NCI-H226 (cell line): ENCODE measurements around the gene PANK3.
"Not testable (repeated sequence)": the region's sequence is repeated elsewhere in the genome, so short reads cannot be mapped to it uniquely, and the experiment has no call there.

Experiments used
- DNase-seq: peaks from one replicate; pipeline ENCODE4 v3.0.0-alpha.2; 2015

The PANK3 gene

GRCh38 chr5:168591302-168592013 is 12.3 kb upstream of the PANK3 start:
- DNase-seq: no peak

DNA sequence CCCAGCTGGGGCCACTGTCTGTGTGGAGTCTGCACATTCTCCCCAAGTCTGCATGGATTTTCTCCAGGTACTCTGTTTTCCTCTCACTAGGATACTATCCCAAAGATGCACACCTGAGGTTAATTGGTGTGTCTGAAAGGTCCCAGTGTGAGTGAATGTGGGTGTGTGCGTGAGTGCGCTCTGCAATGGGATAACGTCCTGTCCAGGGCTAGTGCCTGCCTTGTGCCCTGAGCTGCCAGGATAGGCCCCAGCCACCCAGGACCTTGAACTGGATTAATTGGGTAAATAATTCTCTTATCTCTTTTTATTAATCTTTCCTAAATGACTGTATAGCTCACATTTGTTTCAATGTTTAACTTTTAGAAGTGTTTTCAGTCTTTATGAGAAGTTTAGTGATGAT is 11.5 kb upstream of the PANK3 start:
- no peak for DNase-seq

DNA sequence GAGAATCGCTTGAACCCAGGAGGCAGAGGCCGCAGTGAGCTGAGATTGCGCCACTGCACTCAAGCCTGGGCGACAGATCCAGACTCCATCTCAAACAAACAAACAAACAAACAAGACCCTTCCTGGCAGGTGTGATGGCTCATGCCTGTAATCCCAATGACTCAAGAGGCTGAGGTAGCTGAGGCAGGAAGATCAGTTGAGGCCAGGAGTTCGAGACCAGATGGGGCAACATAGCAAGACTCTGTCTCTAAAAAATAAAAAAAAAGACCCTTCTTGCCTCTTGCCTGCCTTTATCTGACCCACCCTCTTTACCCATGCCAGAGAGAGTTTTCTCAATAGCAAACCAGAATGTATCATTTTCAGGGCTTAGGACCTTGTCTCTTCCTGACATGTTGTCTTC is 8.8 kb upstream of the PANK3 start:
- no peak for DNase-seq

GRCh38 chr5:168585119-168585856 is 6.1 kb upstream of the PANK3 start:
- DNase-seq: no peak

- DNase-seq: no peak
These were observed 4.7 kb upstream of the PANK3 start for GRCh38 chr5:168583742-168584482.

GRCh38 chr5:168580814-168581469 is 1.8 kb upstream of the PANK3 start:
- not testable (repeated sequence) for DNase-seq

DNA sequence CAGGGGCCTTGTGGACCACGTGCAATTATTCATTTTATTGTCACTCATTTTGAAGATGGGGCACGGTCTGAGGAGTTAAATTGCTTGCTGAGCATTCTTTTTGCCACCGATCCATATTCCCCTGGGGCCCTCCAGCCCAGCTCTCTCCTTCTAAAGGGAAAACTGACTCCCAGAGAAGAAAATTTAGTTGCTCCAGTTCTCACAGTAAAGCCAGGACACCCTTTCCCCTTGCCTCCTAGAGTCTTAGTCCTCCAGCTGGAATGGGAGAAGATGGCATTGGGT is 1.0 kb upstream of the PANK3 start:
- DNase-seq: no peak

- peak; percentile 100 for DNase-seq
These were observed 489 bp upstream of the PANK3 start for GRCh38 chr5:168579488-168580226.

DNA sequence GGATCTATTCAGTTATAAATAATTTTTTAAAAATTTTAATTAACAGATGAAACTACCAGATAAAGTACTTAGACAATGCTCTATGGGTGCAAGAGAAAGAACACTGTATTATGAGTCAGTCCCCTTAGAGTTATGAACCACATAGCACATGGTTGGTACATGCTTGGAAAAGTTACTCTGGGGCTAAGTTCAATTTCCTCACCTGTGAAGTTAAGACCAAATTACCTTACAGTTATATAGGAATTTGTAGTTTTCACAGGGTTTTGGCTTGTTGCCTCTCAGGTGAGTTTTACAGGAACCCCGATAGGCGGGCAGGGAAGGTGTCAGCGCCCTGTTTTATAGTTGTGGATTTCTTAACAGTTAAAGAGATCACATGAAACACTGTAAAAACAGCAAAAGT is 1.2 kb downstream of the PANK3 start:
- no peak for DNase-seq

DNA sequence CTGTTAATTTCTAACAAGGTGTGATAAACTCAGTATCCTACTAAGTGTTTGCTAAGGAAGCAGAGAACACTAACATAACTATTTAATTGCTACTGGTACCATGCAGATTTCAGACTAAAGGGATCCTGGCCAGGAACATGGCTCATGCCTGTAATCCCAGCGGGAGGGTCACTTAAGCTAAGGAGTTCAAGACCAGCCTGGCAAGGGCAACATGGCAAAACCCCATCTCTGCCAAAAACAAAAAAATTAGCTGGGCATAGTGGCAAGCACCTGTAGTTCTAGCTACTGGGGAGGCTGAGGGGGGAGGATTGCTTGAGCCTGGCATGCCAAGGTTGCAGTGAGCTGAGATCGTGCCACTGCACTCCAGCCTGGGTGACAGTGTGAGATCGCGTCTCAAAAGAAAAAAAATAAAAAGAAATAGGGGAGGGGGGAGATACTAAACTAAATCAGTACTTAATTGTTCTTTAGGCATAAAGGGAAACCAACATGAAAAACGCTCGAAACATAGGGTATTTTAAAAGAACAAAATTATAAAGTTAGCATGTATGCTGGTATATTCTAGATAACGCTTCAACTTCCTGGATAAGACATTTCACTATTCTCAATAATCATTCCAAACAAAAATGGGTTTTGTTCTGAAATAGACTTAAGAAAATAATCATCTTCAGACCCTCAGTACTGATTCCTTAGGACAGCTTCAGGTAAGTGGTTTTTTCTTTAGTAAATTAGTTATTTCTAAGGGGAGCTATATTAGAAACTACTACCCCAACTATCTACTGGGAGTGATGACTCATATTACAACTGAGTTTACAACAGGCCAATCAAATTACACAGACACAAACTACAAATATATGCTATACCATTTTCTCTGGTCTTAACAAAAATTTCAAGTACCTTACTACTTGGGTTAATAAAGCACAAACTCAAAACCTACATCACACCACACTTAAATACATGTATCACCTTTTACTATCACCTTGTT is 3.5 kb downstream of the PANK3 start:
- no peak for DNase-seq

- not testable (repeated sequence) for DNase-seq
These were observed 5.0 kb downstream of the PANK3 start for GRCh38 chr5:168574156-168574555.

DNA sequence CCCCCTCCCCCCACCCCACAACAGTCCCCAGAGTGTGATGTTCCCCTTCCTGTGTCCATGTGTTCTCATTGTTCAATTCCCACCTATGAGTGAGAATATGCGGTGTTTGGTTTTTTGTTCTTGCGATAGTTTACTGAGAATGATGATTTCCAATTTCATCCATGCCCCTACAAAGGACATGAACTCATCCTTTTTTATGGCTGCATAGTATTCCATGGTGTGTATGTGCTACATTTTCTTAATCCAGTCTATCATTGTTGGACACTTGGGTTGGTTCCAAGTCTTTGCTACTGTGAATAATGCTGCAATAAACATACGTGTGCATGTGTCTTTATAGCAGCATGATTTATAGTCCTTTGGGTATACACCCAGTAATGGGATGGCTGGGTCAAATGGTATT is 5.5 kb downstream of the PANK3 start:
- not testable (repeated sequence) for DNase-seq

- no peak for DNase-seq
These were observed 8.5 kb downstream of the PANK3 start for GRCh38 chr5:168570490-168571328.

DNA sequence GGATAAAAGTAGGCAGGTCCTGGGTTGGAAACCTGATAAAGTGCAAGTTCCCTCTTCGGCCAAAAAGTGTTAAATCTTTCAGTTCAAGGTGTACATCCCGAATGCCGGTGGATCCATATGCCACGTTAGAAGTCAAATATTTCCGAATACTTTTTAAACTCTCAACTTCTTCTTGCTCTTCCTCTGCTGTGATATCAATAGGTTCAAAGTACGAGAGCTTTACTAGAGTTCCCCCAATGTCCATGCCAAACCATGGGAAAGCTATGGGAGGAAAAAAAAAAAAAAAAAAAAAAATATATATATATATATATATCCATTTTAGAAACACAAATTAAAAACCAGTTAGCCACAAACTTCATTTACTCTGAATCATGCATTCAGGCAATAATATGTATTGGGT is 10.4 kb downstream of the PANK3 start:
- no peak for DNase-seq

DNA sequence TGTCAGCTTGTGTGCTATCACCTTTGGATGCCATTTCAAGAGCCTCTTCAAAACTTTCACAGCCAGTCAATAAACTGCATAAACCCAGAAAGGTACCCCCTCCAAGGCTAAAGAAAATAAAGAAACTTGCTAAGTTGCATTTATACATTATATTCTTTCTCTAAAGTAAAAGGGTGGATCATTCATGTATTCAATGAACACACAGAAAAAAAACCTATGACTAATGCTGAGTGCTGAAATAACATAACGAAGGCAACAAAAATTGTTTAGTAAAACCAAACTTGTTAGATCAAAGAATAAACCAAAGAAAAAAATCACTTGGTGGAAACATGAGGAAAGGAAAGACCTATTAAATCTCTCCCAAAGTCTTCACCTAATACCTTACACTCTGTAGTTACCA is 15.2 kb downstream of the PANK3 start:
- no peak for DNase-seq

GRCh38 chr5:168562279-168562678 is 16.9 kb downstream of the PANK3 start:
- no peak for DNase-seq

DNA sequence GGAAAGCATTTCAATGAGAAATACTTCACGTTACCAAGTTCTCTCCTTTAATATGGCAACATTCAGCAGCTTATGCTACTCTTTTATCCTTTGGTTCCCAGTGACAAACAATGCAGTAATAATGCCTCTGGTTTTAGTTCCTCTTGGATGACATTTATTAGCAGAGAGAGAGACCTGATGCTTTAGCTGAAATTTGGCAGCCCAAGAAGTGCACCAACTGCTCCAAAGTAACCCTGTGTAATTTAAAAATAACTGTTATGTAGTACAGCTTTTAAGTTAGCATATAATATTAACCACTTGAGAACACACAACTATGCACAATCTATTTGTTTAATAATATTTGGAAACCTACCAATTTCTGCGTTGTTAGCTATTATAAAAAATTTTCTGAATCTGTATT is 21.8 kb downstream of the PANK3 start:
- no peak for DNase-seq

- no peak for DNase-seq
These were observed 25.6 kb downstream of the PANK3 start for GRCh38 chr5:168553377-168554130.

DNA sequence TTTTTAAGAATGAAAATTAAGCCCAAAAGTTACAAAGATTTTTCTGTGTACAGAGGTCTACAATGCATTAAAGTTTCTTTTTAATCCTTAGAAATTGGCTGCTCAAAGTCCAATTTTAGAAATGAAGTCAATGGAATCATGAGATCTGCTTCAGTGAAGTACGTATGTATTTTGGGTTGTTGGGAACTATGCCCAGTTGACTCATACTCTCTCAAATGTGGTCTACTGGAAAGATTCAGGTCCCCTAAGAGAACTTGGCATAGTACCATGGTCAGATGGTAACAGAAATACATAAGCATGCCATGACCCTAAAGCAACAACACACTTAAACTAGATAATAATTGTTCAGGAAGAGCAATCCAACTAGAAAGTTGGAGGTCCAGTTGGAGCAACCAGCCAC is 27.0 kb downstream of the PANK3 start:
- peak; percentile 71 for DNase-seq

GRCh38 chr5:168550656-168551055 is 28.5 kb downstream of the PANK3 start:
- no peak for DNase-seq
